SK-N-SH (cell line): ENCODE measurements around the gene CCDC174.

Source experiments
- EP300 ChIP-seq, 2 experiments: IDR thresholded peaks; 2 replicates each; pipeline versions ENCODE4 v1.4.0 to v1.6.1; 2012; ENCODE audit warnings: borderline replicate concordance in 1 of 2, low read depth in 1 of 2, low read length in 1 of 2
- EZH2phosphoT487 ChIP-seq: fragments of 200-600 bp; sonication (generic); IDR thresholded peaks from 2 replicates; pipeline ENCODE4 v1.6.1; 2017; ENCODE audit warnings: low read depth, mixed run types, mild to moderate bottlenecking, antibody characterized with exemption, moderate library complexity, borderline replicate concordance
- FOXM1 ChIP-seq: IDR thresholded peaks from 2 replicates; pipeline ENCODE4 v1.4.0; 2012; ENCODE audit warnings: low read depth, mild to moderate bottlenecking
- GABPA ChIP-seq: IDR thresholded peaks from 2 replicates; pipeline ENCODE4 v1.4.0; 2012; ENCODE audit warnings: low read depth, mild to moderate bottlenecking
- MXI1 ChIP-seq: IDR thresholded peaks from 2 replicates; pipeline ENCODE4 v1.6.1; 2012; ENCODE audit warnings: mild to moderate bottlenecking, low read depth, low read length, improper control_type of control experiment
- NRF1 ChIP-seq: IDR thresholded peaks from 2 replicates; pipeline ENCODE4 v1.6.1; 2012; ENCODE audit warnings: low read depth, mild to moderate bottlenecking, low read length
- POLR2AphosphoS5 ChIP-seq: IDR thresholded peaks from 2 replicates; pipeline ENCODE4 v1.6.1; 2012; ENCODE audit warnings: low read depth, low read length
- RCOR1 ChIP-seq: fragments of 150-350 bp; IDR thresholded peaks from 2 replicates; pipeline ENCODE4 v1.6.1; 2017; ENCODE audit warnings: antibody characterized with exemption, low read length
- SMC3 ChIP-seq: IDR thresholded peaks from 2 replicates; pipeline ENCODE4 v1.6.1; 2012; ENCODE audit warnings: low read depth, low read length, improper control_type of control experiment
- TCF12 ChIP-seq: IDR thresholded peaks from 2 replicates; pipeline ENCODE4 v1.4.0; 2012
- USF2 ChIP-seq: fragments of 150-350 bp; IDR thresholded peaks from 2 replicates; pipeline ENCODE4 v1.6.1; 2017; ENCODE audit warnings: antibody characterized with exemption, low read length, low read depth, borderline replicate concordance
- YY1 ChIP-seq: IDR thresholded peaks from 2 replicates; pipeline ENCODE4 v1.4.0; 2012; ENCODE audit warnings: low read depth, mild to moderate bottlenecking
- TF ChIP-seq, protein P1 (sequence below): fragments of 200-600 bp; sonication (generic); IDR thresholded peaks from 2 replicates; pipeline ENCODE4 v1.6.1; 2017; ENCODE audit warnings: antibody characterized with exemption, mild to moderate bottlenecking, moderate library complexity
- TF ChIP-seq, protein P2 (sequence below): IDR thresholded peaks from 2 replicates; pipeline ENCODE4 v1.6.1; 2012; ENCODE audit warnings: mild to moderate bottlenecking, low read depth, low read length, moderate library complexity

- TF ChIP-seq, protein P1, sequence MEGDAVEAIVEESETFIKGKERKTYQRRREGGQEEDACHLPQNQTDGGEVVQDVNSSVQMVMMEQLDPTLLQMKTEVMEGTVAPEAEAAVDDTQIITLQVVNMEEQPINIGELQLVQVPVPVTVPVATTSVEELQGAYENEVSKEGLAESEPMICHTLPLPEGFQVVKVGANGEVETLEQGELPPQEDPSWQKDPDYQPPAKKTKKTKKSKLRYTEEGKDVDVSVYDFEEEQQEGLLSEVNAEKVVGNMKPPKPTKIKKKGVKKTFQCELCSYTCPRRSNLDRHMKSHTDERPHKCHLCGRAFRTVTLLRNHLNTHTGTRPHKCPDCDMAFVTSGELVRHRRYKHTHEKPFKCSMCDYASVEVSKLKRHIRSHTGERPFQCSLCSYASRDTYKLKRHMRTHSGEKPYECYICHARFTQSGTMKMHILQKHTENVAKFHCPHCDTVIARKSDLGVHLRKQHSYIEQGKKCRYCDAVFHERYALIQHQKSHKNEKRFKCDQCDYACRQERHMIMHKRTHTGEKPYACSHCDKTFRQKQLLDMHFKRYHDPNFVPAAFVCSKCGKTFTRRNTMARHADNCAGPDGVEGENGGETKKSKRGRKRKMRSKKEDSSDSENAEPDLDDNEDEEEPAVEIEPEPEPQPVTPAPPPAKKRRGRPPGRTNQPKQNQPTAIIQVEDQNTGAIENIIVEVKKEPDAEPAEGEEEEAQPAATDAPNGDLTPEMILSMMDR: no peak
- no peak for TF ChIP-seq EP300 (IDR thresholded peaks at IDR 0.05; ENCODE audit: borderline replicate concordance in 1 of 2, low read depth in 1 of 2, low read length in 1 of 2)
- TF ChIP-seq POLR2AphosphoS5: no peak
- TF ChIP-seq, protein P2, sequence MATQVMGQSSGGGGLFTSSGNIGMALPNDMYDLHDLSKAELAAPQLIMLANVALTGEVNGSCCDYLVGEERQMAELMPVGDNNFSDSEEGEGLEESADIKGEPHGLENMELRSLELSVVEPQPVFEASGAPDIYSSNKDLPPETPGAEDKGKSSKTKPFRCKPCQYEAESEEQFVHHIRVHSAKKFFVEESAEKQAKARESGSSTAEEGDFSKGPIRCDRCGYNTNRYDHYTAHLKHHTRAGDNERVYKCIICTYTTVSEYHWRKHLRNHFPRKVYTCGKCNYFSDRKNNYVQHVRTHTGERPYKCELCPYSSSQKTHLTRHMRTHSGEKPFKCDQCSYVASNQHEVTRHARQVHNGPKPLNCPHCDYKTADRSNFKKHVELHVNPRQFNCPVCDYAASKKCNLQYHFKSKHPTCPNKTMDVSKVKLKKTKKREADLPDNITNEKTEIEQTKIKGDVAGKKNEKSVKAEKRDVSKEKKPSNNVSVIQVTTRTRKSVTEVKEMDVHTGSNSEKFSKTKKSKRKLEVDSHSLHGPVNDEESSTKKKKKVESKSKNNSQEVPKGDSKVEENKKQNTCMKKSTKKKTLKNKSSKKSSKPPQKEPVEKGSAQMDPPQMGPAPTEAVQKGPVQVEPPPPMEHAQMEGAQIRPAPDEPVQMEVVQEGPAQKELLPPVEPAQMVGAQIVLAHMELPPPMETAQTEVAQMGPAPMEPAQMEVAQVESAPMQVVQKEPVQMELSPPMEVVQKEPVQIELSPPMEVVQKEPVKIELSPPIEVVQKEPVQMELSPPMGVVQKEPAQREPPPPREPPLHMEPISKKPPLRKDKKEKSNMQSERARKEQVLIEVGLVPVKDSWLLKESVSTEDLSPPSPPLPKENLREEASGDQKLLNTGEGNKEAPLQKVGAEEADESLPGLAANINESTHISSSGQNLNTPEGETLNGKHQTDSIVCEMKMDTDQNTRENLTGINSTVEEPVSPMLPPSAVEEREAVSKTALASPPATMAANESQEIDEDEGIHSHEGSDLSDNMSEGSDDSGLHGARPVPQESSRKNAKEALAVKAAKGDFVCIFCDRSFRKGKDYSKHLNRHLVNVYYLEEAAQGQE: no peak
- TF ChIP-seq USF2: no peak
- no peak for TF ChIP-seq TCF12
- TF ChIP-seq SMC3: no peak
- no peak for TF ChIP-seq GABPA
- TF ChIP-seq MXI1: no peak
- TF ChIP-seq FOXM1: no peak
- no peak for TF ChIP-seq NRF1
- no peak for TF ChIP-seq EZH2phosphoT487
- no peak for TF ChIP-seq RCOR1
- no peak for TF ChIP-seq YY1
Measured at GRCh38 chr3:14625443-14625842, 26.1 kb upstream of the CCDC174 start.
